ENCODE measurements around the gene EVPL. TPM values are rescaled to one million over a fixed set of nuclear protein-coding genes. Genes with fewer than 3 reads are reported as not detected.
A peak's percentile ranks its signal among the peaks of the same experiment; 100 is the strongest.
"Not testable (repeated sequence)": the region's sequence is repeated elsewhere in the genome, so short reads cannot be mapped to it uniquely, and the experiment has no call there.

The EVPL gene
- total RNA-seq, 6 experiments from 2014 or later = 0.62 TPM; not detected in 5

DNA sequence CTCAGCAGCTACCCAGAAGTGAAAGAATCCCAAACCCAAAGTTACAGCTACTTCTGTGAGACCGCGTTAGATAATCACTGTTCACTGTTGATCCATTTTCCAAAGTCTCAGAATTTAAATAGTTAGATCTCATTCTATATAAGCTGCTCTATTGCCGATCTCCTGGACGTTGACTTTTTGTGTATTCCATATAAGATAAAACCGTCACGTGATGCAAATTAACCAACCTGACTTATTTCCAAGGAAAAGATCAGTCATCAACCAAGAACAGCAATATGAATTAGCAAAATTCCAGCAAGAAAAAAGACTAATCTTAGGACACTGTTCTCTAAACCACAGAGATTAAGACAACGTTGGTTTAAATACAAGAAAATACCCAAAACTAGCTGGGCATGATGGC lies 56.5 kb downstream of the EVPL start:
- ATAC-seq (no peak), DNase-seq (no peak)
- H3K36me3 ChIP-seq = peaks cover 0 to 35% (median 16%) of the 10 kb centered on the region in 4 donors
- 79% methylated on average over 7 of the region's 7 CpGs for WGBS (ENCODE audit: insufficient coverage, low coverage, low lambda C conversion rate, missing lambda C conversion rate)
- H3K4me3 ChIP-seq = no peak overlapping the region
- H3K4me1 ChIP-seq = peaks cover 0 to 36% (median 12%) of the 10 kb centered on the region in 4 donors
- peak overlapping the region in 2 of 3 donors; percentile 20 to 40 for H3K27ac ChIP-seq
- no peak for TF ChIP-seq POLR2A (IDR thresholded peaks at IDR 0.05)
- TF ChIP-seq, protein P1, sequence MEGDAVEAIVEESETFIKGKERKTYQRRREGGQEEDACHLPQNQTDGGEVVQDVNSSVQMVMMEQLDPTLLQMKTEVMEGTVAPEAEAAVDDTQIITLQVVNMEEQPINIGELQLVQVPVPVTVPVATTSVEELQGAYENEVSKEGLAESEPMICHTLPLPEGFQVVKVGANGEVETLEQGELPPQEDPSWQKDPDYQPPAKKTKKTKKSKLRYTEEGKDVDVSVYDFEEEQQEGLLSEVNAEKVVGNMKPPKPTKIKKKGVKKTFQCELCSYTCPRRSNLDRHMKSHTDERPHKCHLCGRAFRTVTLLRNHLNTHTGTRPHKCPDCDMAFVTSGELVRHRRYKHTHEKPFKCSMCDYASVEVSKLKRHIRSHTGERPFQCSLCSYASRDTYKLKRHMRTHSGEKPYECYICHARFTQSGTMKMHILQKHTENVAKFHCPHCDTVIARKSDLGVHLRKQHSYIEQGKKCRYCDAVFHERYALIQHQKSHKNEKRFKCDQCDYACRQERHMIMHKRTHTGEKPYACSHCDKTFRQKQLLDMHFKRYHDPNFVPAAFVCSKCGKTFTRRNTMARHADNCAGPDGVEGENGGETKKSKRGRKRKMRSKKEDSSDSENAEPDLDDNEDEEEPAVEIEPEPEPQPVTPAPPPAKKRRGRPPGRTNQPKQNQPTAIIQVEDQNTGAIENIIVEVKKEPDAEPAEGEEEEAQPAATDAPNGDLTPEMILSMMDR (IDR thresholded peaks at IDR 0.05) = no peak
- no peaks in the 10 kb centered on the region for H3K9me3 ChIP-seq
- intact Hi-C loops (cut with DNase I) = no loop called here
- no peaks in the 10 kb centered on the region for H3K27me3 ChIP-seq

DNA sequence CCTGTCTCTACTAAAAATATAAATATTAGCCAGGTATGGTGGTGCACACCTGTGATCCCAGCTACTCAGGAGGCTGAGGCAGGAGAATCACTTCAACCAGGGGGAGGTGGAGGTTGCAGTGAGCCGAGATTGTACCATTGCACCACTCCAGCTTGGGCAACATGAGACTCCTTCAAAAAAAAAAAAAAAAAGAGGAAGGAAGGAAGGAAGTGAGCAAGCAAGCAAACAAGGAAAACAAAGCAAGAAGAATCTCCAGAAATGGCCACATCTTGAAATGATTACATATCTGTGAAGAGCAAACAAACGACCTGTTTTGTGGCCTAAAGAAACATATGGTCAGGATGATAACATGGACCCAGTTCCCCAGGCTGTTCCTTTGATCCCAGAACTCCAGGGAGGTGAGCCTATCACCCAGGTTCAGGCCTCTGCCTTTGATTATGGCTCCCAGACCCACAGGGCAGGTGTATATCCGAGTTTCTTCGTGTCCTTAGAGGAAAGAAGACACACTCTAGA lies 57.0 kb downstream of the EVPL start:
- WGBS (ENCODE audit: insufficient coverage, low coverage, low lambda C conversion rate, missing lambda C conversion rate) = 60% methylated on average over 4 of the region's 4 CpGs
- TF ChIP-seq, protein P1 (IDR thresholded peaks at IDR 0.05) = no peak
- no peak for TF ChIP-seq POLR2A (IDR thresholded peaks at IDR 0.05)
- peak; percentile 25 to 74 (median 33) for ATAC-seq
- Histone ChIP-seq H3K4me3 (no peak overlapping the region), H3K4me1 (peaks cover 0 to 30% (median 11%) of the 10 kb centered on the region in 4 donors), H3K36me3 (peaks cover 0 to 35% (median 16%) of the 10 kb centered on the region in 4 donors), H3K9me3 (no peaks in the 10 kb centered on the region), H3K27ac (peak overlapping the region in 2 of 3 donors; percentile 20 to 40), H3K27me3 (no peaks in the 10 kb centered on the region)
- intact Hi-C loops (cut with DNase I) = no loop called here
- DNase-seq = no peak

DNA sequence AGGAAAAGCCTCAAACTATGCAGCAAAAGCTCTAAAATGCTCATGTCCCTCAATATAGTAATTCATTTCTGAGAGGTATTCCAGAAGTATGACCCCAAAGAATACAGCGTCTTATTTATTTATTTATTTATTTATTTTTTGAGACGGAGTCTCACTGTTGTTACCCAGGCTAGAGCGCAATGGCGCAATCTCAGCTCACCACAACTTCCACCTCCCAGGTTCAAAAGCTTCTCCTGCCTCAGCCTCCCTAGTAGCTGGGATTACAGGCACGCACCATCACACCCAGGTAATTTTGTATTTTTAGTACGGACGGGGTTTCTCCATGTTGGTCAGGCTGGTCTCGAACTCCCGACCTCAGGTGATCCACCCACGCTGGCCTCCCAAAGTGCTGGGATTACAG lies 58.1 kb downstream of the EVPL start:
- H3K4me3 ChIP-seq; DNase-seq; intact Hi-C loops (cut with DNase I); H3K9me3 ChIP-seq; ATAC-seq; H3K27ac ChIP-seq; H3K27me3 ChIP-seq: not testable (repeated sequence)
- peaks cover 0 to 40% (median 17%) of the 10 kb centered on the region in 4 donors for H3K36me3 ChIP-seq
- 67% methylated on average over 7 of the region's 10 CpGs for WGBS (ENCODE audit: insufficient coverage, low coverage, low lambda C conversion rate, missing lambda C conversion rate)
- peaks cover 0 to 24% (median 7%) of the 10 kb centered on the region in 4 donors for H3K4me1 ChIP-seq

DNA sequence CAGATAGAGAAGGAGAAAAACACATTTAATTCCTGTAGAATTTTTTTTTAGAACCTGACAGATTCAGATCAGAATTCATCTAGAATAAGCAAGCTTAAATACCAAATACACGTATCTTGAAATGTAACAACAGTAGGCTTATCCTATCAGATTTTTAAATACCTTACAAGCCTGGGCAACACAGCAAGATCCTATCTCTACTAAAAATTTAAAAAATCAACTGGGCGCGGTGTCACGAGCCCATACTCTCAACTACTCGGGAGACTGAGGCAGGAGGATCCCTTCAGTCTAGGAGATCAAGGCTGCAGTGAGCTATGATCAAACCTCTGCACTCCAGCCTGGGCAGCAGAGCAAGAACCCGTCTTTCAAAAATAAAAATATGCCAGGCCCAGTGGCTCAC lies 61.6 kb downstream of the EVPL start:
- no peaks in the 10 kb centered on the region for H3K9me3 ChIP-seq
- no peak overlapping the region for H3K27ac ChIP-seq
- peaks cover 0 to 39% (median 8%) of the 10 kb centered on the region in 4 donors for H3K36me3 ChIP-seq
- ATAC-seq = no peak
- DNase-seq = no peak
- H3K4me3 ChIP-seq = no peak overlapping the region
- H3K4me1 ChIP-seq = peaks cover 0 to 9% (median 3%) of the 10 kb centered on the region in 4 donors
- TF ChIP-seq, protein P1 (IDR thresholded peaks at IDR 0.05) = no peak
- TF ChIP-seq POLR2A (IDR thresholded peaks at IDR 0.05) = no peak
- intact Hi-C loops (cut with DNase I) = no loop called here
- no peaks in the 10 kb centered on the region for H3K27me3 ChIP-seq
- WGBS (ENCODE audit: insufficient coverage, low coverage, low lambda C conversion rate, missing lambda C conversion rate) = 91% methylated on average over 6 of the region's 6 CpGs

DNA sequence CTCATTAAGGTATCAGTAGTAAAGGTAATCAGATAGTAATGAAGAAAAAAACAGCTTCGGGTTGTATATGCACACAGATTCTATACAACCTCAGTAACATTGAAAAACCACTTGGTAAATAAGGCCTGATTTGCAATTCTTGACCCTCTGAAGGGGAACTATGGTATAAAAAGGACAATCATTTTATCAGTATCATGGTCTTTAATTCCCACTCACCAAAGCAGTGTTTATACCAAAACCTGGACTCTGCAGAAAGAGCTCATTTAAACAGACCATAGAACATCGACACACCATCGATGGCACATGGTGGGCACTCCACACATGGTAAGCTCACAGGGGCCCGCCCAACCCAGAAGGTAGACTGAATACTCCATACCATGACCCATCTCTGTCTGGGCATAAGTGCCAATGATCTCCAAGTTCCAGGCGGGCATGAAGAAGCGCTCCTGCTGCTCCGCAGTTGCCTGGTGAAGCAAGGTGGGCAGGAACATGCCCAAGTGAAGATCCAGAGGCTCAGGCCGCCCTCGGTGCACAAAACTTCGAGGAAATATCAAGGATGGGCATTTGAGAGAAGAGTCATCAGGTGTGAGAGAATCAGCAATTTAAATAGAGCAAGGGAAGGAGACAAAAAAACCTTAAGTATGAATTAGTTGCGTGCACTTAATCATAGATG lies 67.1 kb downstream of the EVPL start:
- 85% methylated on average over 9 of the region's 11 CpGs for WGBS (ENCODE audit: insufficient coverage, low coverage, low lambda C conversion rate, missing lambda C conversion rate)
- Histone ChIP-seq H3K27me3 (no peaks in the 10 kb centered on the region), H3K9me3 (no peaks in the 10 kb centered on the region), H3K27ac (peak overlapping the region in 2 of 3 donors; percentile 23 to 48), H3K4me3 (no peak overlapping the region), H3K36me3 (peaks cover 12 to 46% (median 20%) of the 10 kb centered on the region in 4 donors), H3K4me1 (peaks cover 0 to 27% (median 13%) of the 10 kb centered on the region in 4 donors)
- no peak for TF ChIP-seq POLR2A (IDR thresholded peaks at IDR 0.05)
- TF ChIP-seq, protein P1 (IDR thresholded peaks at IDR 0.05) = no peak
- ATAC-seq (peak in 3 of 4 donors; percentile 14 to 32 (median 22)), DNase-seq (no peak)
- intact Hi-C loops (cut with DNase I) = no loop called here

All from right lobe of liver (tissue), 6 donors.